ENCODE data around the gene ZFP57.
"Not testable (repeated sequence)": the region's sequence is repeated elsewhere in the genome, so short reads cannot be mapped to it uniquely, and the experiment has no call there.

ZFP57 gene

GRCh38 chr6:29696147-29697125, 15.5 kb upstream of the ZFP57 start:
- no peak for DNase-seq (ENCODE audit: extremely low read depth in 1 of 2, low read depth in 1 of 2)

GRCh38 chr6:29694637-29695036, 13.7 kb upstream of the ZFP57 start:
- DNase-seq (ENCODE audit: extremely low read depth in 1 of 2, low read depth in 1 of 2), result no peak

GRCh38 chr6:29685718-29686326, 4.9 kb upstream of the ZFP57 start:
- DNase-seq (ENCODE audit: extremely low read depth in 1 of 2, low read depth in 1 of 2), result no peak

GRCh38 chr6:29681811-29682210, 859 bp upstream of the ZFP57 start:
- DNase-seq (ENCODE audit: extremely low read depth in 1 of 2, low read depth in 1 of 2), result no peak

- no peak for DNase-seq (ENCODE audit: extremely low read depth in 1 of 2, low read depth in 1 of 2)
Measured at GRCh38 chr6:29680416-29680815, 536 bp downstream of the ZFP57 start.

GRCh38 chr6:29679962-29680361, 990 bp downstream of the ZFP57 start:
- no peak for DNase-seq (ENCODE audit: extremely low read depth in 1 of 2, low read depth in 1 of 2)

- DNase-seq (ENCODE audit: extremely low read depth in 1 of 2, low read depth in 1 of 2), result no peak
Measured at GRCh38 chr6:29678114-29678513, 2.8 kb downstream of the ZFP57 start.

- no peak for DNase-seq (ENCODE audit: extremely low read depth in 1 of 2, low read depth in 1 of 2)
Measured at GRCh38 chr6:29676981-29677601, 3.9 kb downstream of the ZFP57 start.

GRCh38 chr6:29675561-29675960, 5.4 kb downstream of the ZFP57 start:
- no peak for DNase-seq (ENCODE audit: extremely low read depth in 1 of 2, low read depth in 1 of 2)

- DNase-seq (ENCODE audit: extremely low read depth in 1 of 2, low read depth in 1 of 2), result no peak
Measured at GRCh38 chr6:29674008-29674407, 6.9 kb downstream of the ZFP57 start.

GRCh38 chr6:29673161-29673560, 7.8 kb downstream of the ZFP57 start:
- no peak for DNase-seq (ENCODE audit: extremely low read depth in 1 of 2, low read depth in 1 of 2)

GRCh38 chr6:29672116-29672515, 8.8 kb downstream of the ZFP57 start:
- not testable (repeated sequence) for DNase-seq (ENCODE audit: extremely low read depth in 1 of 2, low read depth in 1 of 2)

GRCh38 chr6:29671026-29671425, 9.9 kb downstream of the ZFP57 start:
- DNase-seq (ENCODE audit: extremely low read depth in 1 of 2, low read depth in 1 of 2), result no peak

GRCh38 chr6:29667158-29667557, 13.8 kb downstream of the ZFP57 start:
- DNase-seq (ENCODE audit: extremely low read depth in 1 of 2, low read depth in 1 of 2), result no peak

GRCh38 chr6:29666826-29667130, 14.2 kb downstream of the ZFP57 start:
- no peak for DNase-seq (ENCODE audit: extremely low read depth in 1 of 2, low read depth in 1 of 2)

- no peak for DNase-seq (ENCODE audit: extremely low read depth in 1 of 2, low read depth in 1 of 2)
Measured at GRCh38 chr6:29665942-29666825, 14.8 kb downstream of the ZFP57 start.

GRCh38 chr6:29663300-29664042, 17.5 kb downstream of the ZFP57 start:
- no peak for DNase-seq (ENCODE audit: extremely low read depth in 1 of 2, low read depth in 1 of 2)

GRCh38 chr6:29661502-29662141, 19.3 kb downstream of the ZFP57 start:
- DNase-seq (ENCODE audit: extremely low read depth in 1 of 2, low read depth in 1 of 2), result not testable (repeated sequence)

GRCh38 chr6:29661071-29661470, 19.9 kb downstream of the ZFP57 start:
- no peak for DNase-seq (ENCODE audit: extremely low read depth in 1 of 2, low read depth in 1 of 2)

- DNase-seq (ENCODE audit: extremely low read depth in 1 of 2, low read depth in 1 of 2), result no peak
Measured at GRCh38 chr6:29656798-29657197, 24.2 kb downstream of the ZFP57 start, which contains the start of gene MOG. TSS of gene MOG (plus strand) at chr6:29657092. CDS start at chr6:29657210, 118 bp downstream.

Measured in activated CD8-positive, alpha-beta memory T cell treated with anti-CD3 and anti-CD28 coated beads for 1 hour (primary cell).